K562 (cell line): ENCODE results near the gene STK4. TPM values are rescaled to one million over a fixed set of nuclear protein-coding genes. Genes with fewer than 3 reads are reported as not detected.
A peak's percentile ranks its signal among the peaks of the same experiment; 100 is the strongest.

Experiments
- EHMT2 ChIP-seq: fragments of 450-650 bp; IDR thresholded peaks from 2 replicates; pipeline ENCODE4 v1.6.1; 2018; ENCODE audit warnings: antibody characterized with exemption
- ELK3 ChIP-seq: fragments of 450-650 bp; formaldehyde crosslinking; IDR thresholded peaks from 2 replicates; pipeline ENCODE4 v1.4.0; 2020; ENCODE audit warnings: mild to moderate bottlenecking
- EZH2 ChIP-seq: IDR thresholded peaks from 2 replicates; pipeline ENCODE4 v1.6.1; 2012; ENCODE audit warnings: low read depth, mild to moderate bottlenecking, inconsistent platforms, low read length, borderline replicate concordance
- FOXK2 ChIP-seq, 2 experiments: fragments of 450-650 bp; IDR thresholded peaks in 1 of 2; conservative IDR thresholded peaks in 1 of 2; 2 replicates each; pipeline ENCODE4 v1.6.1; 2016; ENCODE audit warnings: low read depth in 2 of 2, mild to moderate bottlenecking in 1 of 2
- GTF3C2 ChIP-seq: IDR thresholded peaks from 3 replicates; pipeline ENCODE4 v1.6.1; 2011; ENCODE audit warnings: borderline replicate concordance, mild to moderate bottlenecking, moderate library complexity; ENCODE audit not compliant: insufficient read length; ENCODE audit errors: extremely low read depth
- HINFP ChIP-seq: fragments of 450-650 bp; conservative IDR thresholded peaks from 2 replicates; pipeline ENCODE4 v1.6.1; 2016; ENCODE audit warnings: missing genetic modification characterization, low read depth, mild to moderate bottlenecking, control low read depth, missing compliant biosample characterization
- KAT8 ChIP-seq: fragments of 450-650 bp; IDR thresholded peaks from 2 replicates; pipeline ENCODE4 v1.6.1; 2016; ENCODE audit warnings: low read depth, mild to moderate bottlenecking
- L3MBTL2 ChIP-seq: fragments of 450-650 bp; IDR thresholded peaks from 2 replicates; pipeline ENCODE4 v1.6.1; 2016; ENCODE audit warnings: mild to moderate bottlenecking, moderate library complexity
- MBD2 ChIP-seq: sonication (generic); IDR thresholded peaks from 2 replicates; pipeline ENCODE4 v1.6.1; 2016; ENCODE audit warnings: low read depth, borderline replicate concordance
- MCM2 ChIP-seq: fragments of 450-650 bp; IDR thresholded peaks from 2 replicates; pipeline ENCODE4 v1.6.1; 2017; ENCODE audit warnings: low read depth, mild to moderate bottlenecking
- MYC ChIP-seq, 2 experiments: fragments of 250-450 bp in 1 of 2; sonication (Bioruptor Pico) in 1 of 2; IDR thresholded peaks; 2 replicates each; pipeline versions ENCODE4 v1.5.1 to v1.6.1; 2012 to 2021; ENCODE audit warnings: low read depth in 2 of 2, borderline replicate concordance in 1 of 2, improper control_type of control experiment in 1 of 2, low read length in 1 of 2, mild to moderate bottlenecking in 1 of 2, moderate library complexity in 1 of 2
- THRA ChIP-seq: fragments of 450-650 bp; IDR thresholded peaks from 2 replicates; pipeline ENCODE4 v1.6.1; 2017; ENCODE audit warnings: mild to moderate bottlenecking, moderate library complexity
- ZBTB33 ChIP-seq: sonication (generic); formaldehyde crosslinking; IDR thresholded peaks from 2 replicates; pipeline ENCODE4 v1.8.1; 2023; ENCODE audit warnings: mild to moderate bottlenecking, missing genetic modification reagents
- ZNF121 ChIP-seq: sonication (generic); formaldehyde crosslinking; conservative IDR thresholded peaks from 2 replicates; pipeline ENCODE4 v1.8.0; 2022; ENCODE audit warnings: missing genetic modification reagents
- ZNF282 ChIP-seq: sonication (generic); formaldehyde crosslinking; IDR thresholded peaks from 2 replicates; pipeline ENCODE4 v1.8.1; 2023; ENCODE audit warnings: missing genetic modification reagents
- ZNF512 ChIP-seq: IDR thresholded peaks from 2 replicates; pipeline ENCODE4 v1.6.1; 2016; ENCODE audit warnings: missing genetic modification characterization, missing compliant biosample characterization
- polyA plus RNA-seq, 8 experiments: library from polyadenylated mRNA; depleted of rRNA in 4 of 8; stranded (reverse) in 5 of 8; unstranded in 3 of 8; fragments of >200 nt; fragmentation: Nextera tagmentation in 2 of 8; fragmentation: Illumina TruSeq in 1 of 8; extraction: Ambion mirVana in 2 of 8; extraction: Trizol in 1 of 8; gene quantifications; 2 replicates each; pipeline versions ENCODE4 v1.2.1 to v1.2.3, GENCODE V29; 2011 to 2014; ENCODE audit warnings: inconsistent platforms in 1 of 8, missing spikeins in 1 of 8
- total RNA-seq, 7 experiments: library from RNA; depleted of rRNA in 6 of 7; stranded (reverse); fragments of >200 nt in 6 of 7; fragmentation: Illumina TruSeq in 2 of 7; extraction: Trizol in 2 of 7; gene quantifications; 2 replicates each; pipeline versions ENCODE4 v1.2.1 to v1.2.3, GENCODE V29; 2011 to 2021; ENCODE audit warnings: low replicate concordance in 1 of 7

STK4 gene
- total and polyA plus RNA-seq, 9 of the 15 experiments (the other 6 are each of a cell fraction or from before 2014, with no cell fraction given): 11.9 to 30.6 (median 22.2) TPM

GRCh38 chr20:45036044-45036755, 69.9 kb downstream of the STK4 start (continued):
- no peak for TF ChIP-seq GTF3C2
- TF ChIP-seq L3MBTL2: no peak; the same call in 1 of the 2 replicates
- TF ChIP-seq FOXK2 (conservative IDR thresholded peaks at IDR 0.05 in 1 of 2, IDR thresholded peaks at IDR 0.05 in 1 of 2; ENCODE audit: low read depth in 2 of 2): no peak
- no peak for TF ChIP-seq HINFP (tag)
- no peak for TF ChIP-seq ZNF121 (CRISPR knock-in tag)
- no peak for TF ChIP-seq THRA
- peak; percentile 89 for TF ChIP-seq MYC (IDR thresholded peaks at IDR 0.05; ENCODE audit: low read depth, low read length)
- TF ChIP-seq MYC (CRISPR knock-in tag; IDR thresholded peaks at IDR 0.05; ENCODE audit: borderline replicate concordance, low read depth): no peak
- no peak for TF ChIP-seq ZNF512 (tag)
- TF ChIP-seq KAT8: no peak
- no peak for TF ChIP-seq EHMT2
- TF ChIP-seq ELK3 (CRISPR knock-in tag): no peak
- TF ChIP-seq EZH2: no peak
- no peak for TF ChIP-seq MCM2
- TF ChIP-seq ZNF282 (CRISPR knock-in tag): no peak
- no peak for TF ChIP-seq MBD2
- peak; percentile 99 for TF ChIP-seq ZBTB33 (CRISPR knock-in tag)
